Heart left ventricle (tissue), 13 donors: Measurements from ENCODE around the gene HLA-DQA2.

Source experiments
- CTCF ChIP-seq, 12 donors: fragments of 200-600 bp; sonication (generic) in 4 of 12; IDR thresholded peaks; one replicate each; pipeline versions ENCODE4 v1.5.0 to v1.8.0; 2018 to 2022; ENCODE audit warnings: antibody characterized with exemption in 12 of 12, mild to moderate bottlenecking in 5 of 12
- POLR2A ChIP-seq, 2 donors: fragments of 450-650 bp; IDR thresholded peaks; one replicate each; pipeline ENCODE4 v1.6.1; 2017; ENCODE audit warnings: antibody characterized with exemption in 2 of 2, mild to moderate bottlenecking in 2 of 2, moderate library complexity in 2 of 2
- donor health status: ischemic (EF 13 %, LVEDD 7.1; RV severe dilation, severe dysfunction).
- donor health status: DM: no; HTN: yes; CAD: no.
- donor health status: DM: no; HTN: no; CAD: no.
- donor health status: ischemic (EF 25% LVEDD 6.9; RV normal size, moderate dysfunction).
- donor health status: ischemic (EF 25% LVEDD 5.7; RV mildly dilated, moderate dysfunction).
- donor health status: ischemic (EF 35%, LVEDD 5.7; RV mildly dilated, moderate dysfunction).
- donor health status: nonischemic (EF 11% LVEDD 7.7; RV severe dilation, severe dysfunction).
- donor health status: DM: yes; HTN: yes; CAD: no.
- donor health status: PGD.
- donor health status: ischemic (EF 29% LVEDD 5.4; RV normal size, mild dysfunction).
- donor health status: nonischemic (EF 23%, LVEDD 6.1; RV moderate dilation, normal function).

GRCh38 chr6:32792901-32793435, 51.8 kb downstream of the HLA-DQA2 start:
- TF ChIP-seq POLR2A (IDR thresholded peaks at IDR 0.05) (no peak), CTCF (IDR thresholded peaks at IDR 0.05) (no peak)
